Neutrophil (primary cell): Measurements from ENCODE around the gene OVCH2.

ENCODE experiments used
- H3K27ac ChIP-seq: fragments of 200-600 bp; sonication (generic); 2 replicates; pipeline ENCODE4 v1.5.1; 2016; ENCODE audit warnings: mild to moderate bottlenecking, moderate library complexity
- H3K27me3 ChIP-seq: fragments of 200-600 bp; sonication (generic); 2 replicates; pipeline ENCODE4 v1.6.0; 2016; ENCODE audit warnings: mild to moderate bottlenecking
- H3K36me3 ChIP-seq: fragments of 200-600 bp; sonication (generic); 2 replicates; pipeline ENCODE4 v1.5.1; 2017
- H3K4me1 ChIP-seq, 2 experiments: fragments of 200-600 bp in 1 of 2; sonication (generic) in 1 of 2; 1 replicate in 1 of 2; 2 replicates in 1 of 2; pipeline versions ENCODE4 v1.5.1 to v1.6.1; 2013 to 2016; ENCODE audit warnings: low read depth in 1 of 2, low read length in 1 of 2, mild to moderate bottlenecking in 1 of 2, moderate library complexity in 1 of 2; ENCODE audit not compliant: control insufficient read depth in 1 of 2, insufficient read depth in 1 of 2
- H3K4me3 ChIP-seq, 2 experiments: fragments of 200-600 bp in 1 of 2; sonication (generic) in 1 of 2; 1 replicate in 1 of 2; 2 replicates in 1 of 2; pipeline ENCODE4 v1.5.1; 2013 to 2016; ENCODE audit warnings: low read depth in 1 of 2, low read length in 1 of 2, mild to moderate bottlenecking in 1 of 2, moderate library complexity in 1 of 2
- H3K9me3 ChIP-seq: fragments of 200-600 bp; sonication (generic); 2 replicates; pipeline ENCODE4 v1.5.1; 2016
- TF ChIP-seq, protein P1 (sequence below): fragments of 200-600 bp; sonication (generic); IDR thresholded peaks from 2 replicates; pipeline ENCODE4 v1.5.1; 2016; ENCODE audit warnings: antibody characterized with exemption

OVCH2 gene

DNA sequence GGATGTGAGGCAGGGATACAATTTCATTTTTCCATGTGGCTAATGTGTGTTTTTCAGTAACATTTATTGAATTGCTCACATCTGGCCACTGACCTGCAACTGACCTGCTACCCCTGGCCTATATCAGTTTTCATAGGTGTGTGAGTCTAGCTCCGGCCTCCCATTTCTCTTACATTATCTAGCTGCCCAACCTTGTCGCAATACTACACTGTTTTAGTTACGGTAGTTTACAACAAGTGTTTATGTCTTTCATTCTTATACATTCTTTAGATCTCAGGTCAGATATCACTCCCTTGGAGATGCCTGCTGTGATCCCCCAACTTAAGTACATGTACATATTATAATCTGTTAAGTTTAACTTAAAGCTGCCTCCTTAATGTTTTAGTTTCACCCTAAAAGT is 30.6 kb downstream of the OVCH2 start:
- H3K36me3 ChIP-seq: no peaks in the 10 kb centered on the region
- H3K27me3 ChIP-seq: peaks cover 73% of the 10 kb centered on the region
- H3K27ac ChIP-seq: no peak overlapping the region
- TF ChIP-seq, protein P1, sequence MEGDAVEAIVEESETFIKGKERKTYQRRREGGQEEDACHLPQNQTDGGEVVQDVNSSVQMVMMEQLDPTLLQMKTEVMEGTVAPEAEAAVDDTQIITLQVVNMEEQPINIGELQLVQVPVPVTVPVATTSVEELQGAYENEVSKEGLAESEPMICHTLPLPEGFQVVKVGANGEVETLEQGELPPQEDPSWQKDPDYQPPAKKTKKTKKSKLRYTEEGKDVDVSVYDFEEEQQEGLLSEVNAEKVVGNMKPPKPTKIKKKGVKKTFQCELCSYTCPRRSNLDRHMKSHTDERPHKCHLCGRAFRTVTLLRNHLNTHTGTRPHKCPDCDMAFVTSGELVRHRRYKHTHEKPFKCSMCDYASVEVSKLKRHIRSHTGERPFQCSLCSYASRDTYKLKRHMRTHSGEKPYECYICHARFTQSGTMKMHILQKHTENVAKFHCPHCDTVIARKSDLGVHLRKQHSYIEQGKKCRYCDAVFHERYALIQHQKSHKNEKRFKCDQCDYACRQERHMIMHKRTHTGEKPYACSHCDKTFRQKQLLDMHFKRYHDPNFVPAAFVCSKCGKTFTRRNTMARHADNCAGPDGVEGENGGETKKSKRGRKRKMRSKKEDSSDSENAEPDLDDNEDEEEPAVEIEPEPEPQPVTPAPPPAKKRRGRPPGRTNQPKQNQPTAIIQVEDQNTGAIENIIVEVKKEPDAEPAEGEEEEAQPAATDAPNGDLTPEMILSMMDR: no peak
- peaks cover 0 to 28% of the 10 kb centered on the region in 2 experiments for H3K4me1 ChIP-seq
- H3K4me3 ChIP-seq: no peak overlapping the region
- peaks cover 8% of the 10 kb centered on the region for H3K9me3 ChIP-seq

- TF ChIP-seq, protein P1: no peak
- Histone ChIP-seq H3K27me3 (peaks cover 56% of the 10 kb centered on the region), H3K4me1 (peaks cover 0 to 38% of the 10 kb centered on the region in 2 experiments), H3K36me3 (no peaks in the 10 kb centered on the region), H3K27ac (no peak overlapping the region), H3K9me3 (peaks cover 8% of the 10 kb centered on the region), H3K4me3 (peak overlapping the region in 1 of 2 experiments; percentile 57)
Measured at GRCh38 chr11:7673724-7674434, 32.4 kb downstream of the OVCH2 start.

- Histone ChIP-seq H3K4me1 (peaks cover 0 to 38% of the 10 kb centered on the region in 2 experiments), H3K27me3 (peaks cover 51% of the 10 kb centered on the region), H3K9me3 (peaks cover 8% of the 10 kb centered on the region), H3K36me3 (no peaks in the 10 kb centered on the region), H3K27ac (no peak within 1 kb of the TSS), H3K4me3 (peak within 1 kb of the TSS in 1 of 2 experiments; percentile 57)
- TF ChIP-seq, protein P1: no peak
Measured at GRCh38 chr11:7672960-7673723, 33.1 kb downstream of the OVCH2 start, which contains the start of gene CYB5R2. CYB5R2 (minus strand) TSS chr11:7673500; CDS start chr11:7672825, 675 bp downstream.

- H3K4me3 ChIP-seq: no peak overlapping the region
- TF ChIP-seq, protein P1: no peak
- H3K27ac ChIP-seq: no peak overlapping the region
- H3K36me3 ChIP-seq: no peaks in the 10 kb centered on the region
- H3K9me3 ChIP-seq: peaks cover 7% of the 10 kb centered on the region
- peaks cover 58% of the 10 kb centered on the region for H3K27me3 ChIP-seq
- peaks cover 0 to 38% of the 10 kb centered on the region in 2 experiments for H3K4me1 ChIP-seq
Measured at GRCh38 chr11:7672276-7672959, 33.9 kb downstream of the OVCH2 start.

GRCh38 chr11:7671347-7672215 is 34.7 kb downstream of the OVCH2 start:
- Histone ChIP-seq H3K4me3 (no peak overlapping the region), H3K27me3 (peaks cover 58% of the 10 kb centered on the region), H3K27ac (peak overlapping the region; percentile 57), H3K36me3 (no peaks in the 10 kb centered on the region), H3K9me3 (no peaks in the 10 kb centered on the region), H3K4me1 (peaks cover 0 to 38% of the 10 kb centered on the region in 2 experiments)
- TF ChIP-seq, protein P1: no peak
